Heart right ventricle (tissue), 16 donors: ENCODE results near the gene GID4. TPM values are rescaled to one million over a fixed set of nuclear protein-coding genes. Genes with fewer than 3 reads are reported as not detected.
A peak's percentile ranks its signal among the peaks of the same experiment; 100 is the strongest.

ENCODE experiments used
- ATAC-seq, 8 donors: fragments of 200-7000 bp; cut with Tn5 transposase; one replicate each; pipeline ENCODE4 v1.9.1; 2020; ENCODE audit warnings: mild to moderate bottlenecking in 8 of 8, moderate library complexity in 8 of 8, moderate number of reproducible peaks in 1 of 8
- DNase-seq, 2 donors: peaks; one replicate each; pipeline ENCODE4 v3.0.0-alpha.2; 2020
- H3K27ac ChIP-seq, 10 donors: fragments of 200-600 bp; sonication (generic) in 2 of 10; one replicate each; pipeline versions ENCODE4 v1.5.0 to v1.8.0; 2020 to 2022; ENCODE audit warnings: mild to moderate bottlenecking in 3 of 10
- H3K27me3 ChIP-seq, 7 donors: fragments of 200-600 bp; one replicate each; pipeline ENCODE4 v1.8.0; 2021 to 2022; ENCODE audit warnings: mild to moderate bottlenecking in 2 of 7
- H3K36me3 ChIP-seq, 9 donors: fragments of 200-600 bp; sonication (generic) in 1 of 9; one replicate each; pipeline versions ENCODE4 v1.5.0 to v1.8.0; 2020 to 2022; ENCODE audit warnings: mild to moderate bottlenecking in 2 of 9
- H3K4me1 ChIP-seq, 9 donors: fragments of 200-600 bp; sonication (generic) in 1 of 9; one replicate each; pipeline versions ENCODE4 v1.5.0 to v1.8.0; 2020 to 2022; ENCODE audit warnings: mild to moderate bottlenecking in 4 of 9
- H3K4me3 ChIP-seq, 10 donors: fragments of 200-600 bp; sonication (generic) in 2 of 10; one replicate each; pipeline versions ENCODE4 v1.5.0 to v1.8.0; 2020 to 2022; ENCODE audit warnings: mild to moderate bottlenecking in 7 of 10, moderate library complexity in 2 of 10
- H3K9me3 ChIP-seq, 11 donors: fragments of 200-600 bp in 10 of 11; sonication (generic) in 2 of 11; one replicate each; pipeline versions ENCODE4 v1.5.0 to v1.8.0; 2013 to 2022; ENCODE audit warnings: mild to moderate bottlenecking in 2 of 11, control low read depth in 1 of 11, moderate library complexity in 1 of 11
- WGBS, 2 donors: extraction: QIAGEN DNeasy Blood & Tissue Kit; methylation state at CpG; one replicate each; pipeline ENCODE4 v1.1.7; 2013; ENCODE audit warnings: inconsistent platforms in 1 of 2; 5-methylcytosine and 5-hydroxymethylcytosine counted together
- intact Hi-C, 10 donors: fragments of 100-400 bp; cut with DNase I; formaldehyde crosslinking; loops; one replicate each; pipeline versions ENCODE4 v1.11.1 to v1.14.2; 2022
- polyA plus RNA-seq, 2 donors: library from polyadenylated mRNA; stranded (reverse); fragments of 200-250 nt; gene quantifications; one replicate each; pipeline ENCODE4 v1.2.3, GENCODE V29; 2013
- total RNA-seq, 10 donors: library from RNA; stranded (reverse); fragmentation: NEBNext Ultra II Directional in 3 of 10; extraction: Animal tissue kit (Norgen Biotek cat#: 25700) in 3 of 10; gene quantifications; one replicate each; pipeline versions ENCODE4 v1.2.1 to v1.2.4, GENCODE V29; 2021 to 2023
- TF ChIP-seq, protein P1 (sequence below), 9 donors: fragments of 200-600 bp; sonication (generic) in 2 of 9; IDR thresholded peaks; one replicate each; pipeline versions ENCODE4 v1.5.0 to v1.8.0; 2021 to 2022; ENCODE audit warnings: antibody characterized with exemption in 9 of 9, mild to moderate bottlenecking in 5 of 9, moderate library complexity in 1 of 9
- donor health status: Arrhythmogenic right ventricular cardiomyopathy.
- donor health status: ischemic (EF 13 %, LVEDD 7.1; RV severe dilation, severe dysfunction).
- donor health status: healthy with polysubstance abuse.
- donor health status: DM: no; HTN: yes; CAD: no.
- donor health status: DM: no; HTN: no; CAD: no.
- donor health status: ischemic (EF 25% LVEDD 6.9; RV normal size, moderate dysfunction).
- donor health status: ischemic (EF 25% LVEDD 5.7; RV mildly dilated, moderate dysfunction).
- donor health status: healthy.
- donor health status: DM: yes; HTN: yes; CAD: no.
- donor health status: Ischemic cardiomyopathy.
- donor health status: ischemic (EF 35%, LVEDD 5.7; RV mildly dilated, moderate dysfunction).
- donor health status: nonischemic (EF 11% LVEDD 7.7; RV severe dilation, severe dysfunction).
- donor health status: DM: yes; HTN: yes; CAD: no.
- donor health status: PGD.
- donor health status: ischemic (EF 29% LVEDD 5.4; RV normal size, mild dysfunction).
- donor health status: nonischemic (EF 23%, LVEDD 6.1; RV moderate dilation, normal function).

GID4 gene
- total and polyA plus RNA-seq, 12 donors: 7.0 to 23.7 (median 17.1) TPM

DNA sequence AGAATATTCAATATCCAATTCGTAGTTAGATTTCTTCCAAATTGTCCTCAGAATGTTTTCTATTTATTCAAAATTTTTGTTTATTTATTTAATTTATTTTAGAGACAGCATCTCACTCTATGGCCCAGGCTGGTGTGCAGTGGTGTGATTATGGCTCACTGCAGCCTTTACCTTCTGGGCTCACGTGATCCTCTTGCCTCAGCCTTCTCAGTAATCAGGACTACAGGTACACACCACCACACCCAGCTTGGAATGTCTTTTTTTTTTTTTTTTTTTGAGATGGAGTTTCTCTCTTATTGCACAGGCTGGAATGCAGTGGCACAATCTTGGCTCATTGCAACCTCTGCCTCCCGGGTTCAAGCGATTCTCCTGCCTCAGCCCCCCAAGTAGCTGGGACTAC, 45.0 kb downstream of the GID4 start:
- WGBS, 2 donors: 83 to 85% methylated on average over 4 of the region's 4 CpGs
- no peak overlapping the region for H3K27ac ChIP-seq
- H3K9me3 ChIP-seq: no peaks in the 10 kb centered on the region
- no peak overlapping the region for H3K4me3 ChIP-seq
- ATAC-seq (no peak), DNase-seq (no peak)
- peaks cover 0 to 18% (median 12%) of the 10 kb centered on the region in 9 donors for H3K4me1 ChIP-seq
- no peaks in the 10 kb centered on the region for H3K36me3 ChIP-seq
- intact Hi-C loops: no loop called here
- H3K27me3 ChIP-seq: no peaks in the 10 kb centered on the region
- TF ChIP-seq, protein P1, sequence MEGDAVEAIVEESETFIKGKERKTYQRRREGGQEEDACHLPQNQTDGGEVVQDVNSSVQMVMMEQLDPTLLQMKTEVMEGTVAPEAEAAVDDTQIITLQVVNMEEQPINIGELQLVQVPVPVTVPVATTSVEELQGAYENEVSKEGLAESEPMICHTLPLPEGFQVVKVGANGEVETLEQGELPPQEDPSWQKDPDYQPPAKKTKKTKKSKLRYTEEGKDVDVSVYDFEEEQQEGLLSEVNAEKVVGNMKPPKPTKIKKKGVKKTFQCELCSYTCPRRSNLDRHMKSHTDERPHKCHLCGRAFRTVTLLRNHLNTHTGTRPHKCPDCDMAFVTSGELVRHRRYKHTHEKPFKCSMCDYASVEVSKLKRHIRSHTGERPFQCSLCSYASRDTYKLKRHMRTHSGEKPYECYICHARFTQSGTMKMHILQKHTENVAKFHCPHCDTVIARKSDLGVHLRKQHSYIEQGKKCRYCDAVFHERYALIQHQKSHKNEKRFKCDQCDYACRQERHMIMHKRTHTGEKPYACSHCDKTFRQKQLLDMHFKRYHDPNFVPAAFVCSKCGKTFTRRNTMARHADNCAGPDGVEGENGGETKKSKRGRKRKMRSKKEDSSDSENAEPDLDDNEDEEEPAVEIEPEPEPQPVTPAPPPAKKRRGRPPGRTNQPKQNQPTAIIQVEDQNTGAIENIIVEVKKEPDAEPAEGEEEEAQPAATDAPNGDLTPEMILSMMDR (IDR thresholded peaks at IDR 0.05): no peak

DNA sequence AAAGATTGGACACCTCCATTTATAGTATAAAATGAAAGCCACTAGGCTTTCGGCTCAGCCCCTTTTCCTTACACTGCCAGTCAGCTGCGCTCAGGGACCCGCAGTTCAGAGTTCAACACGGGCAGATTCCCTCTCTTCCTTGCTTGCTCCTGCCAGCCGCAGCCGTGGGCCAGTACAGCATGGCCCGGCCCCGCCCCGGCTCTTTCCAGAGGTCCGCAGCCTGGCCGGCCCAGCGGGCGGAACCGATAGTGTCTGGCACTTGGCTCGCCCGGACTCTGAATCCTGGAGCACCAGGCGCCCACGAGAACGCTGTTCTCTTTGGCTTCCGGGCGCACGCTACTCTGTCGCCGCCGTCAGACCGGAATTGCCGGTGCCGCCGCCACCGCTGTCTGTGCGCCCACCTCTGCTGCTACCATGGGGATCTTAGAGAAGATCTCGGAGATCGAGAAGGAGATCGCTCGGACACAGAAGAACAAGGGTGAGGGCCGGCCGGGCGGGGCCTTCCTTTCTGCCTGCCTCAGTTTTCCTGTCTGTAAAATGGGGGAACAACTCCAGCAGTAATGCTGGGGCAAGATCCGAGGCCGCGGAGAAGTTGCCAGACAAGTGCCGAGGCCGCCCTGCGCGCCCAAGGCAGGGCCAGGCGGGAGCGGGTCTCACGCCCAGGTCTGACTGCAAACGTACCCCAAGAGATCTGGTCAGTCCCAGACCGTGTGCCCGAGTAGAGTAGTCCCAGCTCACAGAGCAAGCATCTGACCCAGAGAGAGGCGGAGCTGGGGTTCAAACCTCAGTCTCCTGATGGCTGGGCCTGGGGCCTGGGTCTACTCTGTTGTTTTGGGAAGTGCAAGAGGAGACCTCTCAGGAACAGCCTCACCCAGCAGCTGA, 48.6 kb downstream of the GID4 start, which contains the start of gene DRG2:
Gene DRG2 (plus strand): TSS at position 339 of the 882 bp plus-strand sequence. CDS start 76 bp downstream, at position 415.
- H3K27me3 ChIP-seq: no peaks in the 10 kb centered on the region
- peak within 1 kb of the TSS; percentile 47 to 87 (median 83) for H3K27ac ChIP-seq
- intact Hi-C loops: no loop called here
- 1 to 2% methylated on average over 52 of the region's 52 CpGs for WGBS, 2 donors
- H3K9me3 ChIP-seq: no peaks in the 10 kb centered on the region
- DNase-seq: peak; percentile 91 to 92
- H3K4me1 ChIP-seq: peaks cover 0 to 18% (median 12%) of the 10 kb centered on the region in 9 donors
- H3K4me3 ChIP-seq: peak within 1 kb of the TSS; percentile 68 to 85 (median 80)
- TF ChIP-seq, protein P1 (IDR thresholded peaks at IDR 0.05): peak in 4 of 9 donors; percentile 11 to 34 (median 25)
- peak; percentile 96 to 98 (median 97) for ATAC-seq
- H3K36me3 ChIP-seq: peaks cover 0 to 23% (median 0%) of the 10 kb centered on the region in 9 donors

DNA sequence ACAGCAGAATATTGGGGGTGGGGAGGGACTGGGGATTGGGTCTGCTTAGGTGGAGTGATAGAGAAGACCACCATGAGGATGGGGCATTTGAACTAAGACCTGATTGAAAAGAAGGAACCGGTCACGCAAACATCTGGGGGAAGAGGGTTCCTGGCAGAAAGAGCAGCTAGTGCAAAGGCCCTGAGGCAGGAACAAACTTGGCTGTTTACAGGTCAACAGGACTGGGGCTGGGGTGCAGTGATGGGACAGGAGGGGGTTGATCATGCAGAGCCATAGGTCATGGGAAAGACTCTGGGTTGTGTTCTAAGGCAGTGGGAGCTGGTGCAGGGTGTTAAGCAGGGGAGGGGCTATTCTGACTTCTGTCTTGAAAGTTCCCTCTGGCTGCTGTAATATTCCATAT, 50.4 kb downstream of the GID4 start:
- no peak overlapping the region for H3K4me3 ChIP-seq
- WGBS, 2 donors: 100% methylated on average over 2 of the region's 2 CpGs
- ATAC-seq (no peak), DNase-seq (no peak)
- peaks cover 0 to 36% (median 3%) of the 10 kb centered on the region in 9 donors for H3K36me3 ChIP-seq
- no peak overlapping the region for H3K27ac ChIP-seq
- no peaks in the 10 kb centered on the region for H3K9me3 ChIP-seq
- H3K4me1 ChIP-seq: peaks cover 0 to 27% (median 12%) of the 10 kb centered on the region in 9 donors
- intact Hi-C loops: no loop called here
- H3K27me3 ChIP-seq: no peaks in the 10 kb centered on the region
- TF ChIP-seq, protein P1 (IDR thresholded peaks at IDR 0.05): no peak

DNA sequence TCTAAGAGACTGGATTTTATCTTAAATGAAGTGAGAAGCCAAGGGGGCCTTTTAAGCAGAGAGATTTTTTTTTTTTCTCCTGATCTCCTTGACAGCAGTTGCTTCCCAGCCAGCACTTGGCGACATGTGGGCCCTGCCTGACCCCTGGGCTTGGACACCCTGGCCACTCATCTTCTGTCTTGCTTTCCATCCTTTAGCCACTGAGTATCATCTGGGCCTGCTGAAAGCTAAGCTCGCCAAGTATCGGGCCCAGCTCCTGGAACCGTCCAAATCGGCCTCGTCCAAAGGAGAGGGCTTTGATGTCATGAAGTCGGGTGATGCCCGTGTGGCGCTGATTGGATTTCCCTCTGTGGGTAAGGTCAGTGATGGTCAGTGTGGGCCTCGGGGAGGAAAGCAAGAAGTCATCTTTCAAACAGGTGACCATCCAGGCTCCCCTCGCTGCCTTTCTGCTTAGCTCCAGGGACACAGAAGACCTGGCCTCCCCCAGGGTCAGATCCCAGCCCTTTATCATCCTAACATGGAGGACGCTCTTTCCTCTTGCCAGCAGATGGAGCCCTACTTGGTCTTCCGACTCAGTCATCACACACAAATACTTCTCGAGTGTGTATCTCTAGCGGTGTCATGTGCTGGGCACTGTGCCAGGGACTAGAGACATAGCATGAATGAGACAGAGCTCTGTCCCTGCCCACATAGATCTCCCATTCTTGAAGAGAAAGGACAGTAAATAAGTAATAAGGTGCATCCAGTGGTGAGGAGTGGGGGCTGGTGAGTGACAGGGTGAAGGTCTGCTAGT, 54.6 kb downstream of the GID4 start:
- 73 to 74% methylated on average over 15 of the region's 15 CpGs for WGBS, 2 donors
- no peaks in the 10 kb centered on the region for H3K27me3 ChIP-seq
- TF ChIP-seq, protein P1 (IDR thresholded peaks at IDR 0.05): peak in 6 of 9 donors; percentile 25 to 47 (median 44)
- peak; percentile 44 to 50 for DNase-seq
- intact Hi-C loops: no loop called here
- H3K4me1 ChIP-seq: peaks cover 0 to 12% (median 4%) of the 10 kb centered on the region in 9 donors
- no peaks in the 10 kb centered on the region for H3K9me3 ChIP-seq
- H3K27ac ChIP-seq: no peak overlapping the region
- H3K36me3 ChIP-seq: peaks cover 0 to 78% (median 18%) of the 10 kb centered on the region in 9 donors
- peak; percentile 32 to 73 (median 61) for ATAC-seq
- no peak overlapping the region for H3K4me3 ChIP-seq
